Activated gamma-delta T cell (primary cell): ENCODE data around the gene RECQL5.
"Not testable (repeated sequence)": the region's sequence is repeated elsewhere in the genome, so short reads cannot be mapped to it uniquely, and the experiment has no call there.

Source experiments
- DNase-seq: peaks from one replicate; lab custom pipeline; 2025; lab: John Stamatoyannopoulos, UW

Gene RECQL5

GRCh38 chr17:75616521-75617122, 50.3 kb downstream of the RECQL5 start:
- no peak for DNase-seq

GRCh38 chr17:75615301-75615700, 51.7 kb downstream of the RECQL5 start:
- DNase-seq = no peak

GRCh38 chr17:75614556-75615270, 52.2 kb downstream of the RECQL5 start:
- no peak for DNase-seq

GRCh38 chr17:75614006-75614405, 52.9 kb downstream of the RECQL5 start:
- DNase-seq = no peak

- no peak for DNase-seq
Observed at GRCh38 chr17:75612906-75613626, 53.9 kb downstream of the RECQL5 start.

- no peak for DNase-seq
Observed at GRCh38 chr17:75611851-75612429, 55.0 kb downstream of the RECQL5 start.

GRCh38 chr17:75610103-75610984, 56.6 kb downstream of the RECQL5 start:
- no peak for DNase-seq

- no peak for DNase-seq
Observed at GRCh38 chr17:75607086-75607485, 59.9 kb downstream of the RECQL5 start.

- no peak for DNase-seq
Observed at GRCh38 chr17:75605790-75606189, 61.2 kb downstream of the RECQL5 start.

GRCh38 chr17:75604034-75604695, 62.8 kb downstream of the RECQL5 start:
- no peak for DNase-seq

GRCh38 chr17:75603123-75603522, 63.8 kb downstream of the RECQL5 start:
- no peak for DNase-seq

GRCh38 chr17:75602644-75603043, 64.3 kb downstream of the RECQL5 start:
- DNase-seq = no peak

GRCh38 chr17:75601057-75601987, 65.6 kb downstream of the RECQL5 start:
- no peak for DNase-seq

GRCh38 chr17:75596320-75597087, 70.5 kb downstream of the RECQL5 start:
- DNase-seq = no peak

- DNase-seq = no peak
Observed at GRCh38 chr17:75595920-75596313, 71.0 kb downstream of the RECQL5 start.

- DNase-seq = no peak
Observed at GRCh38 chr17:75595284-75595919, 71.6 kb downstream of the RECQL5 start.

- no peak for DNase-seq
Observed at GRCh38 chr17:75594499-75595283, 72.3 kb downstream of the RECQL5 start.

GRCh38 chr17:75593430-75593829, 73.5 kb downstream of the RECQL5 start:
- DNase-seq = not testable (repeated sequence)
